GM18868 (cell line): Measurements from ENCODE around the gene CRIP1.

ENCODE experiments used
- ATAC-seq: cut with Tn5 transposase; IDR thresholded peaks from one replicate; pipeline ENCODE4 v1.9.1; 2021; ENCODE audit warnings: mild to moderate bottlenecking, moderate library complexity; ENCODE audit not compliant: unreplicated experiment

Gene CRIP1

DNA sequence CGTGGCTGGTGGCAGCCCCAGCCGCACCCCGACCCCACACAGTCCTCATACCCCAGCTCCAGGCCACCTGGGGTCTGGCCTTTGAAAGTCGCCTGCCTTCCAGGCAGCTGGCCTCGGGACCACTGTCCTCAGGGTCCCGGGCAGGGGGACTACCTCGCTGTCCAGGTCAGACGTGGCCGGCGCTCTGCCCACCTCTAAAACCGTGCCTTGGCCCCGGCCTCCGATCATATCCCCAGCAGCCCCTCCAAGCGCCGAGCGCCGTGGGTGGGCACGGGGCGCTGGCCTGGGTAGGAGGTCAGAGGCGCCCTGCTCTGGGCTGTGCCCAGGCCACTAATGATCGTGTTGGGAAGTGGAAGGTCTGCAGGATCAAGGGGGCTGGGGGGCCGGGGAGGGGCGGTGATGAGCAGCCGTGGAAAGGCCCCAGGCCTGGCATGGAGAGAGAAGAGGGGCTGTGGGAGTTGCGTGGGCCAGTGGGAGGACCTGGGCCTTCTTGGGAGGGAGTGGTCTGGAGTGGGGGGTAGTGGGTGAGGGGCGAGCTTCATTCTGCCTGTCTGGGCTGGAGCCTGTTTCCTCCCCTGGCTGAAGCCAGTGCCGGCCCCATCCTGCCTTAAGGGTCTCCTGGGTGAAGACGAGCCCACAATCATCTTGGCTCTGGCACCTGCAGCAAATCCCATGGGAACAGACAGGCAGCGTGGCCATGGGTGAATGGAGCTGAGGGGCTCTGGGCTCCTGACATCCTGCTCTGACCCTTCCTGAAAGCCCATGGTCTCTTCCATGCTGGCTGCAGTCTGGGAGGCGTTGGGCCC is 44.6 kb downstream of the CRIP1 start:
- ATAC-seq = no peak

GRCh38 chr14:105531894-105532623 is 45.4 kb downstream of the CRIP1 start:
- no peak for ATAC-seq

DNA sequence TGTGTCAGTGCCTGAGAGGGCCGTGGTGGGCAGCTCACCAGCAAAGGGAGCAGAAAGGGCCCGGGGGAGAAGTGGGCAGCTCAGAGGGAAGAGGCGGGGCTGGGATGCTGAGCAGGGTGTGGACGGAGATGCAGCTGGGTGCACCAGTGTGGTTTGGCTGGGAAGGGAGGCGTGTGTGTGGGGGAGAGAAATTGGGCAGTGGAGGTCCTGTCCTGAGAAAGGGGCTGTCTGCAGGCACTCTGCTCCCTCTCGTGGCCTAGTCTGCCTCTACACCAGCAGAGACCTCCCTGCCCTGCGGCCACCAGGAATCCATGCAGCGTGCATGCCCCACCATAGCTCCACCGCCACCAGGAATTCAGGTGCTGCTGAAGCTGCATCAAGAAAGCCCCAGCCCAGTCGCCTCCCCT is 46.1 kb downstream of the CRIP1 start:
- ATAC-seq = no peak

DNA sequence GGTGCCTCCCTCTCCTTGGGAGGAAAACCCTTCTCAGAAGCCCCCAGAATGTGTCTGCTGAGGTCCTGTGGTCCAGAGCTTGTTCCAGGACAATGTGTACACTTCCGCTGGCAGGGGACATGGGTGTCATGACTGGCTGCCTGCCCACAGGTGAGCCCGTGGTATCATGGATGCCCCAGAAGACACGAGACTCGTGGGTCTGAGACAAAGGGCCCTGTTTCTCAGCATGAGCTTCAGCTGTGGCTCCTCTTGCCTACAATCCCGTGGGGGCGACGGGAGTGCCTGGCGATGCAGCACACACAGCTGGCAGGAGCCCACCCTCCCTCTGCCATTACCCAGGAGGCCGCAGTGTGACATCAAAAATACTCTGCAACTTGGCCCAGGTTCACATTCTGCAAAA is 46.7 kb downstream of the CRIP1 start:
- no peak for ATAC-seq

DNA sequence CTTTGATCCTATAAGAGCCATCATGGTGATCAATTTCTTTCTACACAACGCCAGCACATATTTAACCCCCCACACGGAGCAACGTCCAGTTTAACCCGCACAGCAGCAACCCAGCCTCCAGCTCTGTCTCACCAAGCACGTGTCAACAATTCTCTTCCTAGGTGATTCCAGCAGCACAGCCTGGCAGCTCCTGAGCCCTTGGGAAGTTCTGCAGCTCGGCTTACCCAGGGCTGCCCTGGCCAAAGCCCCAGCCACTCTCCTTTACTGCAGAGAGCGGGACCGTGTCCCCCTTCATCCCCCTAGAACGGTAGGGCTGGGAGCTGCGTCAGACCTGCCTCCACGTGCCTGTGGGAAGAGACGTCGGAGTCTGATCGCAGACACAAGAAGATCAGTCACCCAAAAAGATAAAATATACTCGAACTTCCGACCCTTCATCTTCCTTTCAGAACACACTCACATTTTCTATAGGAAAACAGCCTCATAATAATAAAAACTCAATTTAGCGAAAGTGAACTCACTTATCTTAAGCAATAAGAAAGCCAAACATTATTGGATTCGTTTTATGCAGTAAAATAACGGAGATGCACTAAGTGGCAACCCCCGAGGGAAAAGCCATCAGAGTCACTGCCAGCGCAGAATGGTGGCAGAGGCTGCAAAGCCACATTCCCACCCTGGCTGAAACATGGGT is 47.3 kb downstream of the CRIP1 start:
- ATAC-seq = no peak

GRCh38 chr14:105534586-105534985 is 47.9 kb downstream of the CRIP1 start:
- no peak for ATAC-seq

DNA sequence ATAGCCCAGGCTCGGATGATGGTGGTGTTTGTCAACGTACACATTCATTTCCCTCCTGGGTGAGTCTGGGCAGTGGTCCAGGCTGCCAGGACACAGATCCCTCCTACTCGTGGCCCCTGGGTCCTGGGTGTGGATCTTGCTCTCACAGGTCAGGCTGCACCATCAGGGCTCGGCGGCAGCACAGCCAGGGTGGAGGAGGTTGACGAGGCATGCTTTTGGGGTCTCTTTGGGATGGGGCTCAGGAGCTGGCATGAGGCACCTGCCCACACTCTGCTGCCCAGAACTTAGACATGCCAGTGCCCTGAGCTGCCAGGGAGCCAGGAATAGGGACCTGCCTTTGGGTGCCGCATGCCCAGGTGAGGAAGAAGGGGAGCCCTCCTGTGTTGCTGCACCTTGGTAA is 49.4 kb downstream of the CRIP1 start:
- ATAC-seq = no peak

DNA sequence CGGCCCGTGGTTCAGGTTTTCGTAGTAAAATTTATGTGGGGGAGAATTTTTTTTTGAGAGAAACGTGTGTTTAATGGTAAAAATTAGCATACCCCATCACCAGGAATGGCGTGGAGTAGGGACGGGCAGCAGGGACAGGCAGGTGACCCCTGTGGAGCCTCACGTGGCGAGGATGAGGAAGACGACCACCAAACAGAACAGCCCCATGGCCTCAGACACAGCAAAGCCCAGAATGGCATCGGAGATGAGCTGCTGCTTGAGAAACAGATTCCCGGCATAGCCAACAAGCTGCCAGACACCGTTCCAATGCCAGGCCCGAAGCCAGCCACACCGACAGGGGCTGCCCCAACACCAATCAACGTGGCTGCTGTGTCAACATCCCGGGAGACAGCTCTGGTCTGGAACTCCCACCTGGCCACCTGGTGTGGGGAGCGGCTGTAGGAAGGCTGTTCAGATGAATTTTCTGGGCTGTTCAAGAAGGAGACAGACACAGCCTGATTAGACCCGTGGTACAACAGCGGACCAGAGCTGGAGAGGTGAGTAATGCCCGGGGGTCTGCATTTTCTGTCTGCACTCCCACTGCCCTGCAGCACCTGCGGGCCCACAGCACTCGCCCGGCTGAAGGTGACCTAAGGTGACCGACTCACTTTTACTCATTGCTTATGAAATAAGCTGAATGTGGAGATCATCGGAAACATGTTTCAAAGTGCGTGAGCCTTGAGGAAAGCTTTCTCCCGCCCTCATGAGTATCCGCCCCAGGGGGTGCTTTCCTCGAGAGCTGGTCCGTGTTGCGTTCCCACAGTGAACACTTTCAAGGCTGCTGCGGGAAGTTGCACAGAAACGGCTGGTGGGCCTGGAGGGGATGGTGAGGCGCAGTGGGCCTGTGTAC is 50.2 kb downstream of the CRIP1 start:
- ATAC-seq = no peak

GRCh38 chr14:105537580-105538474 is 51.1 kb downstream of the CRIP1 start:
- ATAC-seq = no peak
